Activated effector memory CD4-positive, alpha-beta T cell treated with Interleukin-2 at 50 U/mL for 16 hours (primary cell): ENCODE measurements around the gene OPA3.

Experiments used
- DNase-seq: peaks from one replicate; pipeline ENCODE4 v3.0.0-alpha.2; 2020

The OPA3 gene

GRCh38 chr19:45560038-45560437 is 24.6 kb downstream of the OPA3 start:
- no peak for DNase-seq

- DNase-seq: peak; percentile 42
Measured at GRCh38 chr19:45558399-45558878, 26.2 kb downstream of the OPA3 start.

DNA sequence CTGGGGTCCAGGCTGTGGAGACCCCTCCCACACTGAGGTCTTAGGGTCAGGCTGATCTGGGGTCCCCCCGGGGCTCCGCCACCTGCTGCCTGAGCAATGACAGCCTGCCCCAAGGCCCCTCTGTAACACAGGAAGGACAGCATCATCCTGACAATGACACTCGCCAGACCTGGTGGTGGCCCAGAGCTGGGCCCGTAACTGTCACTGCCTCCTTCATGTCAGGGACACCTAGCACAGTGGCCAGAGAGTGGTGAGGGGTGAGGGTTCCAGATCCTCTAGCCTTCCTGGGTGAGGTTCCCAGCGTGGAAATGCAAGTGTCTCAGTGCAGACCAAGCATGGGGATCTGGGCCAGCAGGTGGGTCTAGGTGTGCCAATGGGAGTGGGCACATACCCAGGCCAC is 27.8 kb downstream of the OPA3 start:
- no peak for DNase-seq

GRCh38 chr19:45554481-45554880 is 30.1 kb downstream of the OPA3 start:
- no peak for DNase-seq

- no peak for DNase-seq
Measured at GRCh38 chr19:45553464-45553863, 31.1 kb downstream of the OPA3 start.

DNA sequence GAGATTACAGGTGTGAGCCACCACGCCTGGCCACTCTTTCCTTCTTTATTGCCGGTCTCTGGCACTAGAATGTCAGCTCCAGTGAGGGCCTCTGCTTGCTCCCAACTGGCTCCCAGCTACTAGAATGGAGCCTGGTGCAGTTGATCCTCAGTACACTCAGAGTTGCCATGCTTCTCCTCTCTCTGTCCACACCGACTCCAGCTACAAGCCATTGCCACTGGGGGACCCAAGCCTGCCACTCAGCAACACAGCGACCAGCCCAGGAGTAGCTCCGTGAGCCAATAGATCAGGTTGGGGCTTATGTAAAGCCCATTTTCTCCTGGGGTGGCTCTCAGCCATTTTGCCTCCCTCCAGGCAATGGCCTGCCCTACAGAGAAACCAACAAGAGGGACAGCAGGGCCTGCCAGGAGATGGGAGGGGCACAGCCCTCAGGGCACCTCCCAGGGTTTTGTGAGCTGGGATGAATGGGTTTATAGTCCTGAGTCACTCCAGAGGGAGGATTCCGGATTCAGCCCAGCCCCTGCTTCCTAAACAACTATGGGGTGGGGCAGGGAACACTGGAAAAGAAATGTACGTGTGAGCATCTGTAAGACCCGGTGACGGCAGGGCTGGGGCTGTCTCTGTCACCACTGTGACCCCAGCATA is 36.5 kb downstream of the OPA3 start:
- DNase-seq: no peak

DNA sequence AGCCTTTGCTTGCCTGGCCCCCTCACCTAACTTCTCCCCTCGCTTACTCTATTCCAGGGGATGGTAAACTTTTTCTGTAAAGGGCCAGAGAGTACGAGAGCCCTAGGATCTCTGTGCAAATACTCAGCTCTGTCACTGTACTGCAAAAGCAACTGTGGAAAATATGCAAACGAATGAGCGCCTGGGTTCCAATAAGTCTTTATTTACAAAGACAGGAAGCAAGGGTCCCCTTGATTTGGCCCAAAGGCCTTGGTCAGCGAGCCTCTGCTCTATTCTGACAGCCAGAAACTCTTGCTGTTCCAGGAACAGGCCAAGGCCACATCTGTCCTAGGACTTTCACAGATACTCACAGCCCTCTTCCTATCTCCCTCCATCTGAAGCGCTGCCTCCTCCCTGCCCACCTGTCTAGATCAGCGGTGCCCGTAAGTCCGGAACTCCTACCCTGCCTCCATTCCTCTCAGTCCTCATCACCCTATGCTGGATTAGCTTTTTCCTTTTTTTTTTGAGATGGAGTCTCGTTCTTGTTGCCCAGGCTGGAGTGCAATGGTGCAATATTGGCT is 37.3 kb downstream of the OPA3 start:
- no peak for DNase-seq

DNA sequence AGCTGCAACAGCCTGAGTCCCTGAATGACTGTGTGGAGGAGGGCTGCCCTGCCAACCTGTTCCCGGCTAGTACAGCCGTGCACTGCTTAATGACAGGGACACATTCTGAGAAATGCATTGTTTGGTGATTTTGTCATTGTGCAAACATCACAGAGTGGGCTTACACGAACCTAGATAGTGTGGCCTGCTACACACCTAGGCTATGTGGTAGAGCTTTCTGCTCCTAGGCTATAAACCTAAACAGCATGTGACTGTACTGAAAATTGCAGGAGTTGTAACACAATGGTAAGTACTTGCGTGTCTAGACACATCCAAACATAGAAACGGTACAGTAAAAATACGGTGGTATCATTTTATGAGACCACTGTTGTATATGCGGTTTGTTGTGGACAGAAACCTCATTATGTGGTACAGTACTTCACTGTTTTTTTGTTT is 42.4 kb downstream of the OPA3 start:
- no peak for DNase-seq

DNA sequence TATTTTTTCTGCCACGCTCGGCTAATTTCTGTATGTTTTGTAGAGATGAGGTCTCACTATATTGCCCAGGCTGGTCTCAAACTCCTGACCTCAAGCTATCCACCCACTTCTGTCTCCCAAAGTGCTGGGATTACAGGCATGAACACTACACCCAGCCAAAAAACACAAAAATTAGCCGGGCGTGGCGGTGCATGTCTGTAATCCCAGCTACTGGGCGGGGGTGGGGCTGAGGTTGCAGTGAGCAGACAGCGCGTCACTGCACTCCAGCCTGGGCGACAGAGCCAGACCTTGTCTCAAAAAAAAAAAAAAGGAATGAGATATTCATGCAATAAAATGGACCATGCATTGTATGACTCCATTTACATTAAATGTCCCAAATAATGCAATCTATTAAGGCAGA is 45.1 kb downstream of the OPA3 start:
- DNase-seq: no peak

GRCh38 chr19:45531349-45531748 is 53.3 kb downstream of the OPA3 start:
- DNase-seq: no peak

- DNase-seq: no peak
Measured at GRCh38 chr19:45529420-45529785, 55.2 kb downstream of the OPA3 start.

DNA sequence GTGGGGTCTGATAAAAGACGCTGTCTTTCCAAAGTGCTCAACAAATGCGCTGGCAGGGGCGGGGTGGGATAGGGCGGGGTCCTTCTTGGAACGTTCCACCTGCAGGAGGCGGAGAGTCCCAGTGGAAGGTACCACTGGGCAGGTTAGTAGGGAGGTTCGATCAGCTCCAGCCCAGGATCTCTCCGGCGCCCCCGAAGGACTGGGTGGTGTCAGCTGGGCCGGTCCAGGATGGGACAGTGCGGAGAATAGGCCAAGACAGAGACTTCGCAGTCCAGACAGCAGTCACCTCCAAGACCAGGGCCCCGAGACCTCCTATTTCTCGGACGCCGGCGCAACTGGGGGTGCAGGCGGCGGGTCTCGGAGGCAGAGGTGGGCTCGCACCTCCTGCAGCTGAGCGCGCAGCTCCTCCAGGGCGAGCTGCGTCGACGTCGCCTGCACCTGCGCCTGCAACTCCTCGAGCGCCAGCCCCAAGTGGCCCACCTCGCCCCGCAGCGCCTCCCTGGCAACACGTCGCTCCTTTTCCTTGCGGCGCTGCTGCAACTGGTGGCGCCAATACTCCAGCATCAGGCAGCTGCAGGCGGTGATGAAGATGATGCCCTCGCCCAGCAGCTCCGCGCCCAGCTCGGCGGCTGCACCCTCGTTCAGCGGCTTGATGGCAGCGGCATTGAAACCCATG is 55.7 kb downstream of the OPA3 start:
- DNase-seq: no peak

DNA sequence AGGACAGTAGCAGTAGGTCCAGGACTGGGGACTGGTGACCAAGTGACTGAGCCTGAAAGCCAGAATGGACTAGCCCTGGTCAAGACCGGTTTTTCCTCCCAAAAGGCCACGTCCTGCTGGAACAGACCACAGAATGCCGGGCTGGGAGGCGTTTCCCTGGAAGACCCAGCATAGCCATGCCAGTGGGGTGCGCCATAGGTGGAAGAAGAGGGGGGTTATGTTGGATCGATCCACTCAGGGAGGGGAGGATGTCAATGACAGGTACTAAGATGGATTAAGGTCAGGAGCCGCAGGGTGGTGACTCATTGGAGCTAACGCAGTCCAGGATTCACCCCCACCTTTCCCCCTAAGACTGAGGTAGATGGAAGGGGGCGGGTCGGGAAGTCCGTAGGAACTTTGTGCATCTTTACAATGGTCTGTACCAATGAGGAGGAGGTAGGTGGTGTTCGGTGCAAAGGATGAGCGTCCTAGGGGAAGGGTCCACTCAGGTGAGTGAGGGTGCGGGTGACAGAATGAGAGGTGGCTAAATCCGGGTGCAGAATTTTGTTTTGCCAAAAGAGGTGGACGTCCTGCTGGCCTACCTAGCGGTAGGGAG is 56.4 kb downstream of the OPA3 start:
- no peak for DNase-seq

GRCh38 chr19:45527731-45528130 is 56.9 kb downstream of the OPA3 start:
- no peak for DNase-seq

GRCh38 chr19:45526971-45527370 is 57.6 kb downstream of the OPA3 start:
- DNase-seq: no peak

GRCh38 chr19:45526143-45526542 is 58.5 kb downstream of the OPA3 start:
- no peak for DNase-seq

DNA sequence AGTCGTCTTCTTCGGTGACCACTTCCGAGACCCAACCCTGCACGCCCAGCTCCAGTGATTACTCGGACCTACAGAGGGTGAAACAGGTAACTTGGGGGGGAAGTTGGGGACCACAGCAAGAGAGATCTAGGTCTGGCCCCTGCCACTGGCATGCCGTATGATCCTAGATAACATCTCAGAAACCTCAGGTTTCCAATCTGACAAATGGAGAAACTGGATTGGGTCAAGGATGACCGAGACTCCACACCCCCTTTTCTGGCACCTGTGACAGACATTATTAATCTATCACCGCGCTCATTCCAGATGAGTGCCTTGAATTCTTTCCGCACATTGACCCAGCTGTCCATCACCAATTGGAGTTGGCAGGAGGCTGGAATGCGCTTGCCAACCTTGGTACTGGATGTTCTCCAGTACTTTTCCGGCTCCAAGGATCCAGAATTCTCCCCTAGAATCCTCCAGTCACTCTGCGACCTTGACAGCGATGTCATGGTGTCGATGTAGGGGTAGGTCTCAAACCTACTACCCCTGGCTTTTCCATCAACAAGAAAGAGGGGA is 60.0 kb downstream of the OPA3 start:
- no peak for DNase-seq

DNA sequence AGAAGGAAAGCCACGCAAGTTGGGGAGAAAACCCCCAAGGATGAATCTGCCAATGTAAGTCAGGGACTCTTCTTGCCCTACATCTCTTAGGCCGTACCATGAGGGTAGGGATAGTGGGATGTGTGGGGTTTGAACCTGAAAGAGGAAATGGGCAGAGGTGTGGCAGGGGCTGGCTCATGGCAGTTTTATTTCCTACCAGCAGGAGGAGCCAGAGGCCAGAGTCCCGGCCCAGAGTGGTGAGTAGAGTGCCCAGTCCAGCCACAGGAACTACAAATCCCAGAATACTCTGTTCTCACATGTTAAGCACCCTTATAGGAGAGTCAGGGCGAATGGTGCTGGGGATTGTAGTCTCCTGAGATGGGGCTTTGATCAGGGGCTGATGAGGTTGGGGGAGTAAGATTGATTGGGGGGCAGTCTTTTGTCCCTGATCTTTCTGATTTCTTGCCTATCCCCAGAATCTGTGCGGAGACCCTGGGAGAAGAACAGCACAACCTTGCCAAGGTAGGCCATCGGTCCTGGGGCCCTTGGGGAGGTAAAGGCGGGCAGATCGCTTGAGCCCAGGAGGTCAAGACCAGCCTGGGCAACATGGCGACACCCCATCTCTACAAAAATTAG is 60.9 kb downstream of the OPA3 start:
- peak; percentile 59 for DNase-seq

DNA sequence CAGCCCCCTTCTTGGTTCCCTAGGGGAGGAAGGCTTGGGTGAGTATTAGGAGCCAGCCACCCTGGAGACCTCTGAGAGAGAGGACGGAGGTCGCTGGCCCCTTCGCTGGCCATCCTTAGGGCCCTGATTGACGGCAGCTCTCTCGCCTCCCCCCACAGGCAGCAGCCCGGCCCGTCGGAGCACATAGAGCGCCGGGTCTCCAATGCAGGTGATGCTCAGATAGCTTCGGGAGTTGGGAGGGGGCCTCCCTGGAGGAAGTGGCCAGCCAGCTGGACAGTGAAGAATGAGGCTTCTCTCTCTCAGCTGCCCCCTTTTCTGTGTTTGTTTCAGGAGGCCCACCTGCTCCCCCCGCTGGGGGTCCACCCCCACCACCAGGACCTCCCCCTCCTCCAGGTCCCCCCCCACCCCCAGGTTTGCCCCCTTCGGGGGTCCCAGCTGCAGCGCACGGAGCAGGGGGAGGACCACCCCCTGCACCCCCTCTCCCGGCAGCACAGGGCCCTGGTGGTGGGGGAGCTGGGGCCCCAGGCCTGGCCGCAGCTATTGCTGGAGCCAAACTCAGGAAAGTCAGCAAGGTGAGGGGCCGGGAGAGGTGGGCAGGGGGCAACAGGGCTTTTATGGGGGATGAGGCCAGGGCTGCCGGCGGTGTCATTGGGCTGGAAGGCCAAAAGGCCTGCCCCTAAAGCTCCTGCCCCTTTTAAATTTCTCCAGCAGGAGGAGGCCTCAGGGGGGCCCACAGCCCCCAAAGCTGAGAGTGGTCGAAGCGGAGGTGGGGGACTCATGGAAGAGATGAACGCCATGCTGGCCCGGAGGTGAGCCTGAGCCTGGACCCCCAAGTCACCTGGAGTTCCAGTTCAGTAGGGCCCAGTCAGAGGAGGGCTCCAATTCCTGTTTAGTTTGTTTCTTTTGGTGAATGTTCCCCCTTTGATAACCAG is 62.3 kb downstream of the OPA3 start:
- DNase-seq: no peak

GRCh38 chr19:45518469-45518826 is 66.2 kb downstream of the OPA3 start:
- DNase-seq: no peak

- no peak for DNase-seq
Measured at GRCh38 chr19:45517641-45518468, 66.7 kb downstream of the OPA3 start.
